GM19023 (cell line): ENCODE results near the gene RPRML.
"Not testable (repeated sequence)": the region's sequence is repeated elsewhere in the genome, so short reads cannot be mapped to it uniquely, and the experiment has no call there.

ENCODE experiments used
- ATAC-seq: cut with Tn5 transposase; IDR thresholded peaks from one replicate; pipeline ENCODE4 v1.9.1; 2021; ENCODE audit warnings: mild to moderate bottlenecking, moderate library complexity; ENCODE audit not compliant: unreplicated experiment

The RPRML gene

DNA sequence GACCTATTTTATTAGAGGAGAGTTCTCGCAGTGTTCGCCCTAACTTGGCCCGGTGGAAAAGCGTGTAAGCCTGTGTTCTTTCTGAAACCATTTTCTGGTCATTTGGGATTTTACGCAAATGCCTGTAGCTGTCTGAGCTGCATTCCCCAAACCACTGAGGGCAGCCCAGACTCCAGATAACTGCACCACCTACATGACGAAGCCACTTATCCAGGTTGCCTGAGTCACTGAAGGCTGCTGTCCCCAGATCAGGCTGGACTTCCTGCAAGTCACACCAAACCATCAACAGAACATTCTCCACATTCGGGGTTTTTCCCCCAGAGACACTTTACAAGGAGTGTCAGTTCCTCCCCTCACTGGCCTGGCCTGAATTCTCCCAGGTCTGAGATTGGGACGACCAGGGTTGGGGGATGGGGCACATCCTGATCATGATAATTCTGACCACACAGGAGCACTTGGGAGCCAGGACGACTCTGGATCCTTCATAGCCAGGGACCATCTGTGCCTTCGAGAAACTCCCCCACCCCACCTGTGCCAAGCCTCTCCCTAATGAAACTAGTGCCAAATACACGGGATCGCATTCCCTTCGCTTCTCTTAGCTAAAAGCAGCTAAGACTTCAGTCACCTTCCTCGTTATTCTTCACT is 2.3 kb downstream of the RPRML start:
- no peak for ATAC-seq

DNA sequence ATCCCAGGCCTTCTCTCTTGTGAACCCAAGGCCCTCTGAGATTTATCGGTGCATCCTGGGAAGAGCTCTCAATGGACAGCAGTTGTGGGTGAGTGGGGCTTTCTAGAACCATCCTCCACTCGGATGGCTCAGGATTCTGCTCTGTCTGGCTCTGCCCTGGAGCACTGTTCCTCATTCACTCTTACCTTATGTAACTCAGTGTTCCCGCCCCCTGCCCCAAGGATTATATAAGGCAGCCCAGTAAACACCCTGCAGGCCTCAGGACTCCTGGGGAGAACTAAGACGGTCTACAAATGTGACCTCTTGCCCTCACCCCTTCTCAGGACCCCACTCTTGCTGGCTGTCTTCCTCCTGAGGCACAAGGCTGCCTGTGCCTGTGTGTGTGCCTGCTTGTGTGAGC is 3.8 kb downstream of the RPRML start:
- no peak for ATAC-seq

DNA sequence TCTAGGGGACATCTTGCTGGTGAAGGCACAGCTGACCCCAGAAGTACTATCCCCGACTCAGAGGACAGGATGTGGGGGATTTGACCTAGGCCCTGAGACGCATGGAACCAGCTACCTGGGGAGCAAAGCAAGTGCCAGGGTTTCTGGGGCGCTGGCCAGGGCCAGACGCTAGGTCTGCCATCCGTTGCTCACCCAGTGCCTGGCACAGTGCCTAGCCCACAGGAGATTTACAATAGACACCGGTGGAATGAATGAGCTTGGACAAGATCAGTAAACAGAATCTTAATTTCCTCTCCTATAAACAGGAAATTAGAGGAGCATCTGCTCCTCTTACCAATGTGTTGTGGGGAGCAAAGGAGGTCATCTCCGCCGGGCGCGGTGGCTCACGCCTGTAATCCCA is 5.0 kb downstream of the RPRML start:
- no peak for ATAC-seq

DNA sequence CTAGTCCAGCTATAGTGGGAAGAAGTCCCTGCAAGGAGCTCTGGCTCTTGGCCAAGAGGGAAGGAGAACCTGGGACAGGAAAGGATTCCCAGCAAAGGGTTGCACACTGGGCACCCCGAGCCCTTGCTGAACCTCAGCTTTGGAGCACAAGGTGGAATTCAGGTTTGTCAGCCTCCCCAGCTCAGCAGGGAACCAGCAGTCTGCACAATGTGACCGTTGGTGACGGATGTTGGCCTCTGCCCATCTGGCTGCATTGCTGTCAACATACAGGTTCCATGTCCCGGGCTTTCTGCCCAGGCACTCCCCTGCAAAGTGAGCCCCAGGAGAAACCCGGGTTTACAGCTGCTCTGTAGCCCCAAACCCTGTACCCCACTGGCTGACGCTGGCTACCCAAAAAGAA is 6.7 kb downstream of the RPRML start:
- no peak for ATAC-seq

GRCh38 chr17:46971647-46972300 is 7.3 kb downstream of the RPRML start:
- no peak for ATAC-seq

DNA sequence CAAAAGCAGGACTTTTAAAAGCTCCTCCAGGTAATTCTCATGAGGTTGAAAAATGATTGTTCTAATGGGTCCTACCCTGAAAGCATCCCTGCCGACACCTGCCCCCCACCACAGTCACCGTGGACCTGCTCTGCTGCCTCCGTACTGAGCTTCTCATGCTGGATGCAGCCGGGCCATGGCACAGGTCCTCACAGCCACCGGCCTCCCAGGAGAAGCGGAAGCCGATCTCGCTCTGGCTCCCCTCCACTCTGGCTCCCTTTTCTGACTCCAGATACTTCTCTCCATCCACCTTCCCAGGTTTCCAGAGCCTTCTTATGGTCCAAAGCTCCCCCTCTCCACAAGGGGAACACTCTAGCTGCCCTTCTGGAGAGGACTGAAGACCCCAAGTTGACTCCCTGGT is 10.2 kb downstream of the RPRML start:
- ATAC-seq: no peak

DNA sequence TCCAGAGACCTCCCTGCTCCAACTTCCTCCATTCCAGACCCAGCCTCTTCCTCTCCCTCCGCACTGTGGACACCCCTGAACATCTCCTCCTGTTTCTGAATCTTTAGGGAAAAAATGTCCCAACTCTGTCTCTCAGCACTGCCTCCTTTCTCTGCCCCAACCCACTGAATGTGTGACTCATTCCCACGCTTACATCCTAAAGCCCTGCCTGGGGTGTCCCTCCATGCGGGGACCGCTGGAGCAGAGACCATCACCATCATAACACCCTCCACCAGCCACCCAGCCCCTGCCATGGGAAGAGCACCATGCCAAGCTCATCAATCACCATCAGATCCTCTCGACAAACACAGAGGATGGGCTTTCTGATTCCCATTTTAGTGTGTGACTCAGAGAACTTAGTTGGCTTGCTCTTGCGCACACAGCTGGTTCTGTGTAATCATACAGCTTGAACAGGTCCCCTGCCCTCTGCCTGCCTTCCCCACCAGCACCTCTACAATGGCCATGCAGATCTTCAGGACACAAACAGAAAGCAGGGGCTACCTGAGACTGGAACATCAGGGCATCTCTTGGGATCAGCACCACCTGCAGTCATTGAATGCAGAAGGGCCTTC is 10.7 kb downstream of the RPRML start:
- no peak for ATAC-seq

- no peak for ATAC-seq
These were observed 14.5 kb downstream of the RPRML start for GRCh38 chr17:46964315-46965265.

DNA sequence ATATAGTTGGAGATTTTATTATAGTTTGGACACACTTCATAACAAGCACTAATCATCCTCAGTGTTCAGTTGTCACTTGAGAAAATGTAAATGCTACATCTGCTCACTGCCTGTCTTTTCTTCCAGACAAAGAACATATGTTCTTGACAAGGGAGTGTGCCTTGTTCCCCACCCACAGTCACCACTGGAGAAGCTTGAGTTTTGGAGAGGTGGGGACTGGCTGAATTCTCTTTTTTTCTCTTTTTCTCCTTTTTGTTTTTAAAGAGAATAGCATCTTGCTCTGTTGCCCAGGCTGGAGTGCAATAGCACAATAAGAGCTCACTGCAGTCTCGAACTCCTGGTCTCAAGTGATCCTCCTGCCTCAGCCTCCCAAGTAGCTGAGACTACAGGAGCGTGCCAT is 15.5 kb downstream of the RPRML start:
- no peak for ATAC-seq

DNA sequence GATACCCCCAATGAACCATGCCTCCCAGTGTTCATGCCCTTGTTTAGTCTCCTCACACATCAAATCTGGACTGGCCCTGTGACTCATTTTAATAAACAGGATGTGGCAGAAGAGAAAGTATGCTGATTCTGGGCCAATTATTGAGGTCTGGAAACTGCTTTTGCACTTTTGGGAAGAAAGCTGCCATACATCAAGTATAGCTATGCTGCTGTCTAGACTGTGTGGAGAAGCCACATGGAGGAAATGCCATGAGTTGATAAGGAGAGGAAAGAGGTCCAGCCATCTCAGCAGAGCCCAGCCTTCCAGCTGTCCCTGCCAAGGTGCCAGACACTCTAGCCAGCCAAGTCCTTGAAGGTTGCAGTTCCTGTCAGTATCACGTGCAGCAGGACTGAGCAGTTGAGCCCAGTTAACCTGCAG is 16.7 kb downstream of the RPRML start:
- no peak for ATAC-seq

GRCh38 chr17:46960152-46960551 is 18.9 kb downstream of the RPRML start:
- ATAC-seq: no peak

DNA sequence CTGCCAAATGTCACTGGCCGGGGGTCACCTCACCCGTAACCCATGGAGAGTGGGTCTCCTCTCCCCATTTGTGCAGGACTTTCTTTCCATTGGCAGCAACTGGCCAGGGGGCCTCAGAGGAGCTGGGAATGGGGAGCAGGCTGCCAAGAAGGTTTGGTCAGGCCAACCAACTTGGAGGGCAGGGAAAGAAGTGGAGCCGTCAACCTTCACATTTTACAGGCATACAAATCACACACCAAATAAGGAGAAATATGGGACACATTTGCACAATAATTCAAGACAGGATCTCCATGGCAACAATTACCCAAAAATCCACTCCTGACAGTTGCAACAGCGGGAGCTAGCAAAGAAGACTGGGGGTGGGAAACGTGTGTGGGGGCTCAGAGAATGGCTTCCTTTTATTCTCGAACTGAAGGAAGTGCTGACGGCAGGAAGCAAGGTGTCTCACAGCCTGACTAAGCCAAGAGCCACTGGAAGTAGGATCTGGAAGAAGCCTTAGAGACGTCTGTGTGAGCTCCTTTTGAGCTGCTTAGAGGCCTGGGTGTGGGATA is 20.9 kb downstream of the RPRML start:
- no peak for ATAC-seq

- ATAC-seq: not testable (repeated sequence)
These were observed 25.9 kb downstream of the RPRML start for GRCh38 chr17:46953191-46953590.

DNA sequence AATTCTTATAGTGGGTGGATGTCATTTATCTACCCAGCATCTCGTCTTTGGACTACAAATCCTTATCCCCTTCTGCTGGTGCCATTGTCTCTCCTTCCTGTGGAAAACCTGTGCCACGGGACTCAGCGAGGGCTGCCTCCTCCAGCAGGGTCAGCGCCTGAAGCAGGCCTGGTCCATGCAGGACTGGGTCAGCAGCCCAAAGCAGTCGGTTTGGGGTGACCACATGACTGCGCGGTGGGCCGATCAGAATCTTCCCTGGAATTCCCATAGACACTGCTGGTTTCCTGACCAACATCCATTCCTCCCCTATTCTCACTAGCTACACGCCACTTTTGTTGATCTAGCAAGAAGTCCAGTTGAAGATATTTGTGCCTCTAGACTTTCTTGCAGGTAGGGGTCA is 26.9 kb downstream of the RPRML start:
- no peak for ATAC-seq

- ATAC-seq: no peak
These were observed 27.3 kb downstream of the RPRML start for GRCh38 chr17:46951706-46952105.

DNA sequence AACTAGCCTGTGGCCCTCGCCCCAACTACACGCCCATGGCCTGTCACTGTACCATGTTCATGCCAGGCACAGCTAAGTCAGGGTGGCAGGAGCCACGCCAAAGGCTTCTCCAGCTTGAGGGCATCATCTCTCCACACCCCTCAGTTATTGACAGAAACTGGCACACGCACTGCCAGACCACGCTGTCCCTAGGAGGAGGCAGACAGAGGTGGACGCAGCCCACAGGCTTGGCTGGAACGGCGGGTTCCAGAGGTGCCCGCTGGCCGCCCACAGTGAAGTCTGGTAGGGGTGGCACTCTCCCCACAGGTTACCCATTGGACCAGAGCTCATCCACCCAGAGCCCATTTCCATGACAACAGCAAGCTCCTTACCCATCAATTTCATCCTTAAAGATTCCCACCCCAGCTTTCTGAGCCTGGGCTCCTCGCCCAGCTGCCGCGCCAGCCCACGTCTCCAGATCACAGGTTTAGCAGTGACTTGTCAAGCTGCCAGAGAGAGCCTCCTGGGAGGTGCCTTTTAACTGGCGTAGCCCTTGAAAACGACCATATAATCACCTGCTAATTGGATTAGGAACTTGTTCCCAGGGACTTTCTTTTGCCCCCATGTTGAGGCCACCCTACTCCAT is 27.9 kb downstream of the RPRML start:
- no peak for ATAC-seq

- no peak for ATAC-seq
These were observed 28.6 kb downstream of the RPRML start for GRCh38 chr17:46950342-46950996.

- ATAC-seq: no peak
These were observed 29.5 kb downstream of the RPRML start for GRCh38 chr17:46949291-46950174.

DNA sequence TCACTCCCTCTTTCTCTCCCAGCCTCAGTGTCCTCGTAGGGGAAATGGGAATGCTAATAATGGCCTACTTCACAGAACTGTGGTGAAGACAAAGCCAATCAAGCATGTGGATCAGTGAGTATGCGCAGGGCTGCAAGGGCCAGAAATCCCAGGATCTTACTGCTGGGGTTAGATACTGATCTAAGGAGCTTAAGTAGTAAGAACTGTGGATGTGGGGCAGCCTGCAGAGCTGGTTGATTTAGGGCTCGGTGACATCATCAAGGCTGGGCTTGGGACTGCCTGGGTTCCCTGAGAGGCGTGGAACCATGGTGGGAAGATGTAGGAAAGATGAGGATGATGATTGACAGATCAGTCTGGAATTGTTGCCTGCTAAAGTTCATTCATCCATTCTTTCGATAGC is 30.5 kb downstream of the RPRML start:
- no peak for ATAC-seq
